Activated naive CD4-positive, alpha-beta T cell treated with anti-CD3 and anti-CD28 coated beads, Interleukin-2, amount 10 ng/mL, durations not matched to agents 7 days and 5 days (primary cell): ENCODE measurements around the gene EPB41L3.

Experiments used
- CTCF ChIA-PET: fragments of 350-600 bp; sonication (Branson Sonifier 250); formaldehyde crosslinking; loops from one replicate; lab custom pipeline; 2021; ENCODE audit warnings: antibody characterized with exemption; lab: Charles Lee
- DNase-seq: peaks from one replicate; pipeline ENCODE4 v3.0.0-alpha.2; 2020
- H3K27ac Mint-ChIP-seq: one replicate; pipeline ENCODE4 v1.8.0; 2021; ENCODE audit warnings: mild to moderate bottlenecking, moderate library complexity, mixed read lengths
- H3K27me3 Mint-ChIP-seq: one replicate; pipeline ENCODE4 v1.8.0; 2021; ENCODE audit warnings: mild to moderate bottlenecking, mixed read lengths
- H3K36me3 Mint-ChIP-seq: one replicate; pipeline ENCODE4 v1.8.0; 2021; ENCODE audit warnings: mixed read lengths
- H3K4me1 Mint-ChIP-seq: one replicate; pipeline ENCODE4 v1.8.0; 2021; ENCODE audit warnings: mixed read lengths
- H3K4me3 Mint-ChIP-seq: one replicate; pipeline ENCODE4 v1.8.0; 2021; ENCODE audit warnings: mild to moderate bottlenecking, moderate library complexity, mixed read lengths
- H3K9me3 Mint-ChIP-seq: one replicate; pipeline ENCODE4 v1.8.0; 2021; ENCODE audit warnings: mixed read lengths

EPB41L3 gene

DNA sequence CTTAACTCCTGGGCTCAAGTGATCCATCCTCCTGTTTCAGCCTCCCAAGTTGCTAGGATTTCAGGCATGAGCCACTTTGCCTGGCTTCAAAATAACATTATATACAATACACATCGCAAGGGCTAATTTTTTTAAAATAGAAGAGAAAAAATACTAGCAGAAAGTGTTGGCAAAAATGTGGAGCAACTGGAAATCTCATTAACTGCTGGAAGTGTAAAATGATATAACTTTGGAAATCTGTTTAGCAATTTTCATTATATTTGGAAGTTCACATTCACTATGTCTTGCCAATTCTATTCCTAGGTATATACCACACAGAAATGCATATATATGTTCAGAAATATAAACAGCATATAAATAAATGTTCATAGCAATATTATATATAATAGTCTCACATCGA lies 193.2 kb downstream of the EPB41L3 start:
- Mint-ChIP-seq H3K27me3 (peaks cover 3% of the 10 kb centered on the region), H3K27ac (no peak overlapping the region), H3K36me3 (no peaks in the 10 kb centered on the region), H3K4me3 (no peak overlapping the region), H3K9me3 (peaks cover 6% of the 10 kb centered on the region), H3K4me1 (no peaks in the 10 kb centered on the region)
- DNase-seq, result no peak
- CTCF ChIA-PET, result no interaction called here
